Peyer's patch (tissue), 4 donors: ENCODE data around the gene SLC45A1.

Experiments
- CTCF ChIP-seq, 6 experiments: fragments of 450-650 bp in 4 of 6; fragments of 200-600 bp in 2 of 6; sonication (generic) in 1 of 6; IDR thresholded peaks; one replicate each; pipeline ENCODE4 v1.5.1; 2017 to 2019; ENCODE audit warnings: antibody characterized with exemption in 6 of 6, mild to moderate bottlenecking in 3 of 6, moderate library complexity in 1 of 6
- POLR2A ChIP-seq, 2 donors: fragments of 450-650 bp; IDR thresholded peaks; one replicate each; pipeline ENCODE4 v1.5.1; 2017; ENCODE audit warnings: antibody characterized with exemption in 2 of 2, mild to moderate bottlenecking in 2 of 2, moderate library complexity in 2 of 2

- TF ChIP-seq CTCF (IDR thresholded peaks at IDR 0.05): no peak
- TF ChIP-seq POLR2A (IDR thresholded peaks at IDR 0.05): no peak
Observed at GRCh38 chr1:8389958-8390535, 72.1 kb downstream of the SLC45A1 start.
